Loucy (cell line): ENCODE results near the gene CNTN5.

ENCODE experiments used
- EZH2phosphoT487 ChIP-seq: fragments of 200-600 bp; IDR thresholded peaks from 2 replicates; pipeline ENCODE4 v1.6.1; 2018; ENCODE audit warnings: antibody characterized with exemption, mild to moderate bottlenecking, moderate library complexity, borderline replicate concordance
- TF ChIP-seq, protein P1 (sequence below): fragments of 200-600 bp; sonication (generic); conservative IDR thresholded peaks from 2 replicates; pipeline ENCODE4 v1.5.1; 2014; ENCODE audit warnings: mild to moderate bottlenecking, antibody characterized with exemption, low read length

DNA sequence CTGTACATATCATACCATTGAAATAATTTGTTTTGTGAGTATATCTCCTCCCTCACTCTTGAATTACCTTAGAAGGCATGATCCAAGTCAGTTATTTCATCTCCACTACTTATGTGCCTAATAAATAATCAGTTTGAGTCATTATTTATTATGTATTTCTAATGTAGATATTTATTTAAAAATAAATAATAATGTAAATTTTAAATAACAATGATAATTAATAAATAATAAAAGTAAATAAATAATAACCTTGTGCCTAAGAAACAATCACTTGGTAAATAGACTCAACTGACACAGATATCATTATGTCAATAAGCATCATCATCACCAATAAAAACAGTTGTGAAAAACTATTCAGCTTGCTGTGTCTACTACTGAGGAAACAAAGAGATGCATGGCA is 213.8 kb downstream of the CNTN5 start:
- no peak for TF ChIP-seq EZH2phosphoT487
- TF ChIP-seq, protein P1, sequence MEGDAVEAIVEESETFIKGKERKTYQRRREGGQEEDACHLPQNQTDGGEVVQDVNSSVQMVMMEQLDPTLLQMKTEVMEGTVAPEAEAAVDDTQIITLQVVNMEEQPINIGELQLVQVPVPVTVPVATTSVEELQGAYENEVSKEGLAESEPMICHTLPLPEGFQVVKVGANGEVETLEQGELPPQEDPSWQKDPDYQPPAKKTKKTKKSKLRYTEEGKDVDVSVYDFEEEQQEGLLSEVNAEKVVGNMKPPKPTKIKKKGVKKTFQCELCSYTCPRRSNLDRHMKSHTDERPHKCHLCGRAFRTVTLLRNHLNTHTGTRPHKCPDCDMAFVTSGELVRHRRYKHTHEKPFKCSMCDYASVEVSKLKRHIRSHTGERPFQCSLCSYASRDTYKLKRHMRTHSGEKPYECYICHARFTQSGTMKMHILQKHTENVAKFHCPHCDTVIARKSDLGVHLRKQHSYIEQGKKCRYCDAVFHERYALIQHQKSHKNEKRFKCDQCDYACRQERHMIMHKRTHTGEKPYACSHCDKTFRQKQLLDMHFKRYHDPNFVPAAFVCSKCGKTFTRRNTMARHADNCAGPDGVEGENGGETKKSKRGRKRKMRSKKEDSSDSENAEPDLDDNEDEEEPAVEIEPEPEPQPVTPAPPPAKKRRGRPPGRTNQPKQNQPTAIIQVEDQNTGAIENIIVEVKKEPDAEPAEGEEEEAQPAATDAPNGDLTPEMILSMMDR, result no peak
